ENCODE results near the gene LAMA2.

The LAMA2 gene

GRCh38 chr6:129558248-129558647 is 675.3 kb downstream of the LAMA2 start:
- no peak for DNase-seq

GRCh38 chr6:129565366-129565765 is 682.4 kb downstream of the LAMA2 start:
- no peak for DNase-seq

- no peak for DNase-seq
Measured at GRCh38 chr6:129565811-129566210, 682.9 kb downstream of the LAMA2 start.
